Neural cell (in vitro differentiated cells): ENCODE measurements around the gene CYP4Z1.

Experiments
- CTCF ChIP-seq: fragments of 450-650 bp; IDR thresholded peaks from 2 replicates; pipeline ENCODE4 v1.5.1; 2014; ENCODE audit warnings: antibody characterized with exemption, mild to moderate bottlenecking, moderate library complexity; ENCODE audit not compliant: poor library complexity, severe bottlenecking
- POLR2AphosphoS5 ChIP-seq: IDR thresholded peaks from 2 replicates; pipeline ENCODE4 v1.6.1; 2012
- TAF1 ChIP-seq: IDR thresholded peaks from 2 replicates; pipeline ENCODE4 v1.6.1; 2012; ENCODE audit warnings: low read depth

- TF ChIP-seq CTCF: no peak
- no peak for TF ChIP-seq TAF1
- TF ChIP-seq POLR2AphosphoS5: no peak
Observed at GRCh38 chr1:47106792-47107191, 39.8 kb downstream of the CYP4Z1 start.
